Measurements from ENCODE around the gene TBC1D21.
"Not testable (repeated sequence)": the region's sequence is repeated elsewhere in the genome, so short reads cannot be mapped to it uniquely, and the experiment has no call there.

The TBC1D21 gene

DNA sequence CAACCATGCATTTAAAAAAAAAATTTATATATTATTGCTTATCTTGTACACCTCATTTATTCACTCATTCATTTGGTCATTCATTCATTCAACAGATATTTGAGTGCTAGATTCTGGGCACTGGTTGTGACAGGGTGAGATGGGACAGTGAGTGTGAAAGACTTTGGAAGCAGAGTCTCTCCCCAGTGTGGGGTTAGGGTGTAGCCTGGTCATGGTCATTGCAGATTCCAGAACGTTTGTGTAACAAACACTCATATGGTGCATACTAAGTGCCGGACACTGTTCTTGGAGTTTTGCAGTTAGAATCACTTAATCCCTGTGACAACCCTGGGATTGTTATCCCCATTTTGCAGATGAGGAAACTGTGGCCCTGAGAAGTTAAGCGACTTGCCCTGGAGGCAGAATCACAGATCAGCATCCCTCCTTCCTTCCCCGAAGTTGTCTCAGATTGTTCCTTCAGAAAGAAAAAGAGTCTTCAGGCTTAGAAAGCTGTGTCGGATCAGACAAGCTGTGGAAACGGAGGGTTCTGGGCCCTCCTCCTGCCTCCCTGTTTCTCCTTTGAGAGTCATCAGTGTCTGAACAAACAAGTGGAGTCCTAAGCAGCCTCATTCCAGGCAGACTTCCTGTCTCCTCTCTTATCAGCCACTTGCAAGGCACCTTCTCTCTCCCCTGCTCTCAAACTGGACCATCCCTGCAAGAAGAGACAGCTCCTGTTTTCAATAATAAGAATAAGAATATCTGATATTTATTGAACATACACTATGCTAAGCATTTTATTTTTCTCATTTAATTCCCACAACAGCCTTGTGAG, 59.2 kb downstream of the TBC1D21 start:
- no peak for DNase-seq

DNA sequence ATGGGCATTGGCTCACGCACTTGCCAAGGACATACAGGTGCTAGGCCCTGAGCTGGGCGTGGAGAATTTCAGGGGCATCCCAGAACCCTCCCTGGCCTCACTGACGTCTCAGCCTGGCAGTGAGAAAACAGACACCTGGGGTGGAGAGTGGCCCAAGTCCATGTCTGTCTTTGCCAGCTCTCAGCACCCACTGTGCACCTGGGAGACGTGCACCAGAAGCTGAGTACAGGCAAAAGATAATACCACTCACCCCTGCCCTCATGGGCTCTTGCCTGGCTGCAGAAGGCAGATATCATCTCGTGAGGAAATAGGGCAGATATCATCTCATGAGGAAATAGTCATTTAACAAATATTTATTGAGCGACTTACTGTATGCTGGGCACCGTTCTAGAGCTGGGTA, 60.9 kb downstream of the TBC1D21 start:
- no peak for DNase-seq

DNA sequence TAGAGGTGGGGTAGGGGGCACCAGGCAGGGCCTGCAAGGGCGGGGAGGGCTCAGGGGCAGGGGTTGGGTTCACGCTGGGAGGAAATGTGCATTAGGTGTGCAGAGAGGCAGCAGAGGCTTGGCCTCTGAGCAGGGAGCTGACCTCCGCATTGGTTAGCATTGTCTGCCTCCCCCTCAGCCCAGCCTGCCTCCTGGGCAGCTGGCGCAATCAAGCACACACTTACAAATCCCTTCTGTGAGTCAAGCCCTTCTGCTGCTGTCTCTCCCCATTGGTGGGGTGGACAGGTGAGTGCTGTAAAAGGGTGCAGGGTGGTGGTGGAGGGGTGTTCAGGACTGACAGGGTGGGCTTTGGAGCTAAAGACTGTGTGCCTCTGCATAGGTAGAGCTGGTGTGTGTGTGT, 62.2 kb downstream of the TBC1D21 start:
- DNase-seq, result no peak

DNA sequence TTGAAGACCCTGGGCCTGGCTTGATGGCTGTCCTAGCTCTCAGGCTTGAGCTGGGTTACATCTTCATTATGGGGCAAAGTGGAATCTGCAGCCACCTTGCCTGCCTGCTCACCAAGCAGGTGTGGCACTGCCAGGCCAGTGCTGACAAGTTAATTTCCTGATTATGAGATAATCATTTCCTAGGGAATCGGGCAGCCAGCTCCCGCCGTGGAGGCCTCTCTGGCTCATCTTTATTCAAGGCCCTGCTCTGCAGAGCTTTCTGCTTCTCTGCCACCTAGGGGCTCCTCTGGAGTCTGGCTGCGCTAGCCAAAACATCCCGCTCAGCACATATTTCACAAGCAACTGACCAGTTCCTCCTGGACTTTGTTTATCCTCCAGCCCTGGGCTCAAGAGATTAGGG, 62.8 kb downstream of the TBC1D21 start:
- no peak for DNase-seq

DNA sequence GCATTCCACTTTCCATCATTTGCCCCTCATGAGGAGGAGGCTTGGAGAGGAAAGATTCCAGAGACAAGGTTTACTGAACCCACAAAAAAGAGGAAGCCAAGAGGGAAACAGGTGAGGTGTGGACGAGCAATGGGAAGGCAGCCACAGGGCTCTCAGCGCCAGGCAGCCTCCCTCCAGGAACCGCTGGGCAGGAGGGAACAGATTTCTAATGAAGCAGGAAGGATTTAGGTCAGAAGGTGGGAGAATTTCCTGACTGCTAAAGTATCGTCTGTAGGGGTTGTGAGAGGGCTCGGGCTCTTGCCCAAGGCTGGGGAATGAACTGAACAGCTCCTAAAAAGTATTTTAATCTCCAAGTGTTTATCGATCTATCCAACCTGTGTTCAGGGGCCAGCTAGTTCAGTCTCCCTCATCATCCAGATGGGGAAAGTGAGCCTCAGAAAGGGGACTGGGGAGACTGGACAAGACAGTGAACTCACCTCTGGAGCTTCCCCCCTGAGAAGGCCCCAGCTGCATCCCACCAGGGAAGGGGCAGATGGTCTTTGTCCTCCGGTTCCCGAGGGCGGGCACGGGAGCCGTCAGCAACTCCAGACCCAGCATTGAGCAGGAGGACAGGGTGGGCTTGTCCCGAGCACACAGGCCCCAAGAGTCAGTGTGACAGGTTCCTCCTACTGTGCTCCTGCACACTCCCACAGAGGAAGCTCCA, 63.4 kb downstream of the TBC1D21 start:
- no peak for DNase-seq

DNA sequence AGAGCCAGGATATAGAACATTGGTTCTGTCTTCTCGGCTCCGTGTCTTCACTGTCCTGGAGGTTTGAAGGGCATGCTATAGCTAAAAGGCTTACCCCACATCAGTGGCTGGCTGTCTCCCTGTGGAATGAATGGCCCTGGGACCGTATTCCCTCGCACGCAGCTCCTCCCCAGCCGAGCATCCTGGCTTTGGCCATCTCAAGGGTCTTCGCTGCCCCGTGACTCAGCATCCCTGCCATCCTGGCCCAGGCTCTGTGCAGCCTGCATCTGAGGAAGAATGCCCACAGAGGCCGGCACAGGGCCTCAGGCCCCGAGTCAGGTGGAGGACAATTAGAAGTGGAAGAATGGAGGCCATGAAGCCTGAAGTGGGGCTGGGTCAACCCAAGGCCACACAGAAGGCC, 63.9 kb downstream of the TBC1D21 start:
- no peak for DNase-seq

DNA sequence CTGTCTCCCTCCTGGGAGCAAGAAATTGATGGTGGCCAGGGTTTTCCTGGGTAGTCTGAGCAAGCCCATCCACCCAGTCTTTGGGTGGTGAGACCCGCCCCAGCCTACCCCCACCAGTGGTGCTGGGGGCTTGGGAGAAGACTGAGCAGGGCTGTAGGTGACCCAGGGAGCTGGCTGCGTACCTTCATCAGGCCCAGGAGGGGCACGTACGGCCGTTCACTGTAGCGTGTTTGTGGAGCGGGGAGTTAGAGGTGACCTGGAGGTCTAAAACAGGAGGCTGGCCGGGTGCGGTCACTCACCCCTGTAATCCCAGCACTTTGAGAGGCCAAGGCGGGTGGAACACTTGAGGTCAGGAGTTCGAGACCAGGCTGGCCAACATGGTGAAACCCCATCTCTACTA, 64.4 kb downstream of the TBC1D21 start:
- DNase-seq, result no peak

DNA sequence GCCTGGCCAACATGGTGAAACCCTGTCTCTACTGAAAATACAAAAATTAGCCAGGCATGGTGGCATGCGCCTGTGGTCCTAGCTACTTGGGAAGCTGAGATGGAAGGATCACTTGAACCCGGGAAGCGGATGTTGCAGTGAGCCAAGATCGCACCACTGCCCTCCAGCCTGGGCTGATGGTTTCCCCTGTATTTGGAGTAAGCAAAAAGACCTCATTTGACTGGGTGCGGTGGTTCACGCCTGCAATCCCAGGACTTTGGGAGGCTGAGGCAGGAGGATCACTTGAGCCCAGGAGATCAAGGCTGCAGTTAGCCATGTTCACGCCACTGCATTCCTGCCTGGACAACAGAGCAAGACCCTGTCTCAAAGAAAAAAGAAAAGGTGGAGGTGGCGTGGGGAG, 65.2 kb downstream of the TBC1D21 start:
- DNase-seq, result not testable (repeated sequence)
